Measurements from ENCODE around the gene REXO5.
A peak's percentile ranks its signal among the peaks of the same experiment; 100 is the strongest.

REXO5 gene

DNA sequence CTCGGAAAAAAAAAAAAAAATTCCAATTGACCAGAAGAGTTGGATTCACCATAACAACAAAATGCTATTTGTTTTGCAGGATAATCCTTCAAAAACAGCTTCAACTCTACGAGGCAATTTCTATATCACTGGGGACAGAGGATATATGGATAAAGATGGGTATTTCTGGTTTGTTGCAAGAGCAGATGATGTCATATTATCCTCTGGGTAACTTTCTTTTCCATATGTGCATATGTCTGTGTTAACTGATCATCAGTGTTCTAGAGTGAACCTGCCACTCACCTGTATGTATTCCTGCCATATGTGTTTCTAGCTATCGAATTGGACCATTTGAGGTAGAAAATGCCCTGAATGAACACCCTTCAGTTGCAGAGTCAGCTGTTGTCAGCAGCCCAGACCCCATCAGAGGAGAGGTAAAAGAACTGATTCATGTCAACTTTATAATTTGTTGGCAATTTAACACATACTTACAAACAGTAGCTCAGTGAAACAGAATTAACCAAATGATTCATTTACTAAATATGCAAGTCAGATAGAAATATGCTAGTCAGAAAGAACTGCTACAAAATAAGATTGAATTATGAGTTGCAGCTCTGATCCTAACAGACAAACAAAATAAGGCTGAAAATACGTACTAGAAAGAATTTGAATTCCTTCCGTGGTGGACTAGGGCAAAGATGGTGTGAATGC is 14.3 kb upstream of the REXO5 start:
- ChIA-PET CTCF (interaction anchor here (0.7 to 1.2 kb wide), 4 partner anchors 8 to 365 kb away, joined by 3 to 4 read pairs (median 3); no protein-coding TSS in a partner anchor), POLR2A (interaction anchor here (0.9 kb wide), 1 partner anchor 59 kb away, joined by 3 read pairs; no protein-coding TSS in a partner anchor)
- Histone ChIP-seq H3K27ac (ENCODE audit: extremely low read depth, low read depth, low read length) (no peak overlapping the region), H3K9me3 (ENCODE audit: control insufficient read depth, insufficient read depth, low read depth, low read length) (no peaks in the 10 kb centered on the region), H3K4me3 (ENCODE audit: low read depth, low read length) (no peak overlapping the region), H3K4me1 (ENCODE audit: control insufficient read depth, insufficient read depth, low read length) (no peaks in the 10 kb centered on the region), H3K36me3 (ENCODE audit: control insufficient read depth in 2 of 2, insufficient read depth in 1 of 2, low read length in 2 of 2) (peaks cover 4 to 17% of the 10 kb centered on the region in 2 experiments; a peak in 2 of 3 replicates)
- no peak for TF ChIP-seq CTCF (tag by site-specific recombination; IDR thresholded peaks at IDR 0.05)
- no peak for TF ChIP-seq YY2 (tag by site-specific recombination; IDR thresholded peaks at IDR 0.05)
- TF ChIP-seq, protein P1, sequence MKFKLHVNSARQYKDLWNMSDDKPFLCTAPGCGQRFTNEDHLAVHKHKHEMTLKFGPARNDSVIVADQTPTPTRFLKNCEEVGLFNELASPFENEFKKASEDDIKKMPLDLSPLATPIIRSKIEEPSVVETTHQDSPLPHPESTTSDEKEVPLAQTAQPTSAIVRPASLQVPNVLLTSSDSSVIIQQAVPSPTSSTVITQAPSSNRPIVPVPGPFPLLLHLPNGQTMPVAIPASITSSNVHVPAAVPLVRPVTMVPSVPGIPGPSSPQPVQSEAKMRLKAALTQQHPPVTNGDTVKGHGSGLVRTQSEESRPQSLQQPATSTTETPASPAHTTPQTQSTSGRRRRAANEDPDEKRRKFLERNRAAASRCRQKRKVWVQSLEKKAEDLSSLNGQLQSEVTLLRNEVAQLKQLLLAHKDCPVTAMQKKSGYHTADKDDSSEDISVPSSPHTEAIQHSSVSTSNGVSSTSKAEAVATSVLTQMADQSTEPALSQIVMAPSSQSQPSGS (tag by site-specific recombination; IDR thresholded peaks at IDR 0.05; ENCODE audit: low read depth): 0 out of 2 replicates have a peak, but pooled peaks have one; percentile 34

DNA sequence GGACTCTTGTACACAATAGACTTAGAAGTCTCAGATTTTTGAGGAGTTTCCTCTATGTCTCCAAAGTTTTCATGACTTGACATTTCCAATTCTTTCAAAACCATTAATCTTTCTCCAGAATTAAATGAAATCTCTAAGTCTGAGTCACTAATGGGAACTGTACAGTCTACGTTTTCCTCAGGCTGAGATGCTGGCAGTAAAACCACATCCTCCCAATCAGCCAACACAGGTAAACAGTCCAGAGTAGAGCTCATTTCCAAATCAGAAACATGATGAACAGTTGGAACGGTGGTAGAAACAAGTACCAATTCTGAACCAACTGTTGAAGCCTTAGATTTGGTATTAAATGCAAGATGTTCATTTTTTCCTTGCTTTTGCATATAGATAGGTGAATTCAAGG is 8.0 kb upstream of the REXO5 start:
- ChIA-PET POLR2A (no interaction called here), CTCF (interaction anchor here (1.2 kb wide), 1 partner anchor 285 kb away, joined by 3 read pairs; no protein-coding TSS in a partner anchor)
- no peak overlapping the region for H3K4me3 ChIP-seq (ENCODE audit: low read depth, low read length)
- no peaks in the 10 kb centered on the region for H3K4me1 ChIP-seq (ENCODE audit: control insufficient read depth, insufficient read depth, low read length)
- peaks cover 43 to 58% of the 10 kb centered on the region in 2 experiments for H3K36me3 ChIP-seq (ENCODE audit: control insufficient read depth in 2 of 2, insufficient read depth in 1 of 2, low read length in 2 of 2)
- TF ChIP-seq ZNF155 (tag by site-specific recombination; IDR thresholded peaks at IDR 0.05): no peak
- TF ChIP-seq, protein P2, sequence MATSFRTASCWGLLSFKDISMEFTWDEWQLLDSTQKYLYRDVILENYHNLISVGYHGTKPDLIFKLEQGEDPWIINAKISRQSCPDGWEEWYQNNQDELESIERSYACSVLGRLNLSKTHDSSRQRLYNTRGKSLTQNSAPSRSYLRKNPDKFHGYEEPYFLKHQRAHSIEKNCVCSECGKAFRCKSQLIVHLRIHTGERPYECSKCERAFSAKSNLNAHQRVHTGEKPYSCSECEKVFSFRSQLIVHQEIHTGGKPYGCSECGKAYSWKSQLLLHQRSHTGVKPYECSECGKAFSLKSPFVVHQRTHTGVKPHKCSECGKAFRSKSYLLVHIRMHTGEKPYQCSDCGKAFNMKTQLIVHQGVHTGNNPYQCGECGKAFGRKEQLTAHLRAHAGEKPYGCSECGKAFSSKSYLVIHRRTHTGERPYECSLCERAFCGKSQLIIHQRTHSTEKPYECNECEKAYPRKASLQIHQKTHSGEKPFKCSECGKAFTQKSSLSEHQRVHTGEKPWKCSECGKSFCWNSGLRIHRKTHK (tag by site-specific recombination; IDR thresholded peaks at IDR 0.05): no peak
- TF ChIP-seq ZNF214 (tag by site-specific recombination; IDR thresholded peaks at IDR 0.05; ENCODE audit: borderline replicate concordance): no peak
- no peak for TF ChIP-seq ZNF571 (tag by site-specific recombination; IDR thresholded peaks at IDR 0.05)
- TF ChIP-seq, protein P1 (tag by site-specific recombination; IDR thresholded peaks at IDR 0.05; ENCODE audit: low read depth): no peak
- TF ChIP-seq, protein P3, sequence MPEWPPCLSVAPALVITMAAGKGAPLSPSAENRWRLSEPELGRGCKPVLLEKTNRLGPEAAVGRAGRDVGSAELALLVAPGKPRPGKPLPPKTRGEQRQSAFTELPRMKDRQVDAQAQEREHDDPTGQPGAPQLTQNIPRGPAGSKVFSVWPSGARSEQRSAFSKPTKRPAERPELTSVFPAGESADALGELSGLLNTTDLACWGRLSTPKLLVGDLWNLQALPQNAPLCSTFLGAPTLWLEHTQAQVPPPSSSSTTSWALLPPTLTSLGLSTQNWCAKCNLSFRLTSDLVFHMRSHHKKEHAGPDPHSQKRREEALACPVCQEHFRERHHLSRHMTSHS (tag by site-specific recombination; IDR thresholded peaks at IDR 0.05): no peak
- TF ChIP-seq ZNF350 (tag by site-specific recombination; IDR thresholded peaks at IDR 0.05): no peak
- TF ChIP-seq ZNF426 (tag by site-specific recombination; IDR thresholded peaks at IDR 0.05): no peak
- no peak for TF ChIP-seq ZNF19 (tag by site-specific recombination; IDR thresholded peaks at IDR 0.05; ENCODE audit: low read depth)
- TF ChIP-seq ZNF549 (tag by site-specific recombination; IDR thresholded peaks at IDR 0.05): no peak
- TF ChIP-seq, protein P4, sequence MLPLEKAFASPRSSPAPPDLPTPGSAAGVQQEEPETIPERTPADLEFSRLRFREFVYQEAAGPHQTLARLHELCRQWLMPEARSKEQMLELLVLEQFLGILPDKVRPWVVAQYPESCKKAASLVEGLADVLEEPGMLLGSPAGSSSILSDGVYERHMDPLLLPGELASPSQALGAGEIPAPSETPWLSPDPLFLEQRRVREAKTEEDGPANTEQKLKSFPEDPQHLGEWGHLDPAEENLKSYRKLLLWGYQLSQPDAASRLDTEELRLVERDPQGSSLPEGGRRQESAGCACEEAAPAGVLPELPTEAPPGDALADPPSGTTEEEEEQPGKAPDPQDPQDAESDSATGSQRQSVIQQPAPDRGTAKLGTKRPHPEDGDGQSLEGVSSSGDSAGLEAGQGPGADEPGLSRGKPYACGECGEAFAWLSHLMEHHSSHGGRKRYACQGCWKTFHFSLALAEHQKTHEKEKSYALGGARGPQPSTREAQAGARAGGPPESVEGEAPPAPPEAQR (tag by site-specific recombination; IDR thresholded peaks at IDR 0.05): no peak
- no peak for TF ChIP-seq ZNF560 (tag by site-specific recombination; IDR thresholded peaks at IDR 0.05; ENCODE audit: borderline replicate concordance)
- TF ChIP-seq, protein P5, sequence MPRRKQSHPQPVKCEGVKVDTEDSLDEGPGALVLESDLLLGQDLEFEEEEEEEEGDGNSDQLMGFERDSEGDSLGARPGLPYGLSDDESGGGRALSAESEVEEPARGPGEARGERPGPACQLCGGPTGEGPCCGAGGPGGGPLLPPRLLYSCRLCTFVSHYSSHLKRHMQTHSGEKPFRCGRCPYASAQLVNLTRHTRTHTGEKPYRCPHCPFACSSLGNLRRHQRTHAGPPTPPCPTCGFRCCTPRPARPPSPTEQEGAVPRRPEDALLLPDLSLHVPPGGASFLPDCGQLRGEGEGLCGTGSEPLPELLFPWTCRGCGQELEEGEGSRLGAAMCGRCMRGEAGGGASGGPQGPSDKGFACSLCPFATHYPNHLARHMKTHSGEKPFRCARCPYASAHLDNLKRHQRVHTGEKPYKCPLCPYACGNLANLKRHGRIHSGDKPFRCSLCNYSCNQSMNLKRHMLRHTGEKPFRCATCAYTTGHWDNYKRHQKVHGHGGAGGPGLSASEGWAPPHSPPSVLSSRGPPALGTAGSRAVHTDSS (tag by site-specific recombination; IDR thresholded peaks at IDR 0.05): no peak
- TF ChIP-seq ZNF580 (tag by site-specific recombination; IDR thresholded peaks at IDR 0.05): no peak
- no peak for TF ChIP-seq GLI4 (tag by site-specific recombination; IDR thresholded peaks at IDR 0.05)
- TF ChIP-seq ZNF785 (tag by site-specific recombination; IDR thresholded peaks at IDR 0.05): no peak
- no peak for TF ChIP-seq ZNF610 (tag by site-specific recombination; IDR thresholded peaks at IDR 0.05; ENCODE audit: borderline replicate concordance)
- no peak for TF ChIP-seq ZNF266 (tag by site-specific recombination; IDR thresholded peaks at IDR 0.05; ENCODE audit: low read depth)
- no peak for TF ChIP-seq REPIN1 (tag by site-specific recombination; IDR thresholded peaks at IDR 0.05; ENCODE audit: low read depth)
- TF ChIP-seq ZNF843 (tag by site-specific recombination; IDR thresholded peaks at IDR 0.05): no peak
- H3K27ac ChIP-seq (ENCODE audit: extremely low read depth, low read depth, low read length): no peak overlapping the region
- no peaks in the 10 kb centered on the region for H3K9me3 ChIP-seq (ENCODE audit: control insufficient read depth, insufficient read depth, low read depth, low read length)
